Measurements from ENCODE around the gene N4BP3. TPM values are rescaled to one million over a fixed set of nuclear protein-coding genes. Genes with fewer than 3 reads are reported as not detected.

The N4BP3 gene
- polyA plus RNA-seq, 3 donors, result 0.01 TPM; not detected in 2

DNA sequence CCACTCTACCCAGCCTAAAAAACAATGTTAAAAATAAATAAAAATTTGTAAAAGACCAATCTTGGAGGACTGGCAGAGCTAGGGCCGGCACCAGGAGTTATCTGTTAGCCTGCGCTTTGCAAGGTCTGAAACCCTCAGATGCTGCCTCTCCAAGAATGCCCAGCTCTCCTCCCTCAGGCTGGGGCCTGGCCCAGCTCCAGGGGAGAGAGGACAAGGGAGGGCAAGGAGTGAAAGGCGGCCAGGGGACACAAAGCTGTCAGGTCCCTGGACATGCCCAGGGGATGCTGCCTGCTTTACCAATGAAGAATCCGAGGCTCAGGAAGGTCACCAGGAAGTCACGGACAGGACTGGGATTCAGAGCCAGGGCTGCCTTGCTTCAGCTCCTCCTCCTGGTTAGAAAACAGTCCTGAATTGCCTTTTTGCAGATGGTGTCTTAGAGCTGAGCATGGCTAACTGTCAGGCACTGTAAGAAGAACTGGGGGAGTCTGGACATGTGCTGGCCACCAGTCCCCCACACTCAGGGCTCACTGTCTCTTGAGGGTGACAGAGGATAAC is 5.5 kb upstream of the N4BP3 start:
- no peak overlapping the region for H3K4me2 ChIP-seq (replicated peaks; ENCODE audit: extremely low read depth, low read length, poor library complexity, severe bottlenecking)
- peaks cover 16 to 50% of the 10 kb centered on the region in 2 donors for H3K27me3 ChIP-seq (ENCODE audit: control insufficient read depth in 2 of 2, insufficient read depth in 2 of 2, low read length in 2 of 2)
- intact Hi-C loops (cut with micrococcal nuclease), result no loop called here
- 100% methylated on average over 4 of the region's 5 CpGs for WGBS (ENCODE audit: insufficient coverage)
- Mint-ChIP-seq H3K4me1 (peaks cover 18% of the 10 kb centered on the region), H3K27ac (no peak overlapping the region), H3K9me3 (peaks cover 0 to 11% (median 6%) of the 10 kb centered on the region in 7 donors), H3K36me3 (no peaks in the 10 kb centered on the region), H3K4me3 (peak overlapping the region in 1 of 2 donors; percentile 69), H3K27me3 (ENCODE audit: low read depth in 3 of 3) (peaks cover 41 to 69% (median 48%) of the 10 kb centered on the region in 3 donors)
- TF ChIP-seq, protein P1, sequence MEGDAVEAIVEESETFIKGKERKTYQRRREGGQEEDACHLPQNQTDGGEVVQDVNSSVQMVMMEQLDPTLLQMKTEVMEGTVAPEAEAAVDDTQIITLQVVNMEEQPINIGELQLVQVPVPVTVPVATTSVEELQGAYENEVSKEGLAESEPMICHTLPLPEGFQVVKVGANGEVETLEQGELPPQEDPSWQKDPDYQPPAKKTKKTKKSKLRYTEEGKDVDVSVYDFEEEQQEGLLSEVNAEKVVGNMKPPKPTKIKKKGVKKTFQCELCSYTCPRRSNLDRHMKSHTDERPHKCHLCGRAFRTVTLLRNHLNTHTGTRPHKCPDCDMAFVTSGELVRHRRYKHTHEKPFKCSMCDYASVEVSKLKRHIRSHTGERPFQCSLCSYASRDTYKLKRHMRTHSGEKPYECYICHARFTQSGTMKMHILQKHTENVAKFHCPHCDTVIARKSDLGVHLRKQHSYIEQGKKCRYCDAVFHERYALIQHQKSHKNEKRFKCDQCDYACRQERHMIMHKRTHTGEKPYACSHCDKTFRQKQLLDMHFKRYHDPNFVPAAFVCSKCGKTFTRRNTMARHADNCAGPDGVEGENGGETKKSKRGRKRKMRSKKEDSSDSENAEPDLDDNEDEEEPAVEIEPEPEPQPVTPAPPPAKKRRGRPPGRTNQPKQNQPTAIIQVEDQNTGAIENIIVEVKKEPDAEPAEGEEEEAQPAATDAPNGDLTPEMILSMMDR (IDR thresholded peaks at IDR 0.05), result no peak
- H3K4me3 ChIP-seq (replicated peaks in 1 of 3; ENCODE audit: low read depth in 2 of 3, low read length in 3 of 3), result no peak overlapping the region
- H3K79me2 ChIP-seq (ENCODE audit: insufficient read depth, low read length), result no peaks in the 10 kb centered on the region
- no peak for DNase-seq
- H3K9ac ChIP-seq (ENCODE audit: insufficient read depth, low read length, poor library complexity, severe bottlenecking), result no peak overlapping the region
- H3K9me3 ChIP-seq (replicated peaks in 1 of 2; ENCODE audit: control insufficient read depth in 1 of 2, insufficient read depth in 1 of 2, low read length in 2 of 2), result peaks cover 3 to 6% of the 10 kb centered on the region in 2 donors
- H3K27ac ChIP-seq (ENCODE audit: low read depth in 1 of 2, low read length in 2 of 2), result no peak overlapping the region
- no peaks in the 10 kb centered on the region for H4K20me1 ChIP-seq (ENCODE audit: insufficient read depth, low read length)
- H2AFZ ChIP-seq (ENCODE audit: insufficient read depth, low read depth, low read length, poor library complexity, severe bottlenecking), result no peak overlapping the region
- H3K4me1 ChIP-seq (ENCODE audit: control insufficient read depth in 1 of 2, insufficient read depth in 2 of 2, low read length in 2 of 2), result peaks cover 12 to 14% of the 10 kb centered on the region in 2 donors
- H3K36me3 ChIP-seq (replicated peaks in 1 of 2; ENCODE audit: control insufficient read depth in 1 of 2, insufficient read depth in 2 of 2, low read length in 2 of 2), result no peaks in the 10 kb centered on the region

DNA sequence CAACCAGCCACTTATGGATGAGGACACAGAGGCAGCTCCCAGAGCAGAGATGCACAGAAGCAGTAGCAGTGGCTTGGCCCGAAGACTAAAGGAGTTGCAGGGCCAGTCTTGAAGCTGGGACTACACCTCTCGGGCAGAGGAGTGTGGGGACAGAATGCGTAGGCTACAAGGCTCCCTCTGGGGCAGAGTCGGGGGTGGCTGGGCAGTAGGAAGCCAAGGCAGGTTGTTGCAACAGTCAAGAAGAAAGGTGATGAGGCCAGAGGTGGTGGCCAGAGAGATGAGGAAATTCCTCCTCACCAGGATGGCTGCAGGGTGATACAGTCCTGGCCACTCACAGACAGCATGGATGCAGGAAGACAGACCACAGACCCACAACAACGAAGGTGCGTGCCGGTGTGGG is 4.9 kb upstream of the N4BP3 start:
- H3K4me2 ChIP-seq (replicated peaks; ENCODE audit: extremely low read depth, low read length, poor library complexity, severe bottlenecking), result no peak overlapping the region
- 76% methylated on average over 7 of the region's 7 CpGs for WGBS (ENCODE audit: insufficient coverage)
- H3K9ac ChIP-seq (ENCODE audit: insufficient read depth, low read length, poor library complexity, severe bottlenecking), result no peak overlapping the region

More for the DNA sequence above, 4.9 kb upstream of the N4BP3 start:
- no peak overlapping the region for H3K4me3 ChIP-seq (replicated peaks in 1 of 3; ENCODE audit: low read depth in 2 of 3, low read length in 3 of 3)
- peaks cover 19 to 52% of the 10 kb centered on the region in 2 donors for H3K27me3 ChIP-seq (ENCODE audit: control insufficient read depth in 2 of 2, insufficient read depth in 2 of 2, low read length in 2 of 2)
- peaks cover 20% of the 10 kb centered on the region for H3K4me1 Mint-ChIP-seq
- H3K9me3 Mint-ChIP-seq, result peaks cover 0 to 13% (median 8%) of the 10 kb centered on the region in 7 donors
- intact Hi-C loops (cut with micrococcal nuclease), result no loop called here
- H3K27ac ChIP-seq (ENCODE audit: low read depth in 1 of 2, low read length in 2 of 2), result no peak overlapping the region
- H3K27me3 Mint-ChIP-seq (ENCODE audit: low read depth in 3 of 3), result peaks cover 44 to 71% (median 47%) of the 10 kb centered on the region in 3 donors
- H3K27ac Mint-ChIP-seq, result no peak overlapping the region
- TF ChIP-seq, protein P1 (IDR thresholded peaks at IDR 0.05), result no peak
- H3K4me1 ChIP-seq (ENCODE audit: control insufficient read depth in 1 of 2, insufficient read depth in 2 of 2, low read length in 2 of 2), result peaks cover 12 to 20% of the 10 kb centered on the region in 2 donors
- no peaks in the 10 kb centered on the region for H3K79me2 ChIP-seq (ENCODE audit: insufficient read depth, low read length)
- no peak for DNase-seq
- H2AFZ ChIP-seq (ENCODE audit: insufficient read depth, low read depth, low read length, poor library complexity, severe bottlenecking), result no peak overlapping the region
- no peaks in the 10 kb centered on the region for H3K36me3 Mint-ChIP-seq
- no peaks in the 10 kb centered on the region for H3K36me3 ChIP-seq (replicated peaks in 1 of 2; ENCODE audit: control insufficient read depth in 1 of 2, insufficient read depth in 2 of 2, low read length in 2 of 2)
- peaks cover 3 to 9% of the 10 kb centered on the region in 2 donors for H3K9me3 ChIP-seq (replicated peaks in 1 of 2; ENCODE audit: control insufficient read depth in 1 of 2, insufficient read depth in 1 of 2, low read length in 2 of 2)
- peak overlapping the region in 1 of 2 donors; percentile 69 for H3K4me3 Mint-ChIP-seq
- no peaks in the 10 kb centered on the region for H4K20me1 ChIP-seq (ENCODE audit: insufficient read depth, low read length)
